ENCODE measurements around the gene BMERB1. TPM values are rescaled to one million over a fixed set of nuclear protein-coding genes. Genes with fewer than 3 reads are reported as not detected.
A peak's percentile ranks its signal among the peaks of the same experiment; 100 is the strongest.

The BMERB1 gene
- total RNA-seq, 1 experiment from 2014 or later, result 80.0 TPM

DNA sequence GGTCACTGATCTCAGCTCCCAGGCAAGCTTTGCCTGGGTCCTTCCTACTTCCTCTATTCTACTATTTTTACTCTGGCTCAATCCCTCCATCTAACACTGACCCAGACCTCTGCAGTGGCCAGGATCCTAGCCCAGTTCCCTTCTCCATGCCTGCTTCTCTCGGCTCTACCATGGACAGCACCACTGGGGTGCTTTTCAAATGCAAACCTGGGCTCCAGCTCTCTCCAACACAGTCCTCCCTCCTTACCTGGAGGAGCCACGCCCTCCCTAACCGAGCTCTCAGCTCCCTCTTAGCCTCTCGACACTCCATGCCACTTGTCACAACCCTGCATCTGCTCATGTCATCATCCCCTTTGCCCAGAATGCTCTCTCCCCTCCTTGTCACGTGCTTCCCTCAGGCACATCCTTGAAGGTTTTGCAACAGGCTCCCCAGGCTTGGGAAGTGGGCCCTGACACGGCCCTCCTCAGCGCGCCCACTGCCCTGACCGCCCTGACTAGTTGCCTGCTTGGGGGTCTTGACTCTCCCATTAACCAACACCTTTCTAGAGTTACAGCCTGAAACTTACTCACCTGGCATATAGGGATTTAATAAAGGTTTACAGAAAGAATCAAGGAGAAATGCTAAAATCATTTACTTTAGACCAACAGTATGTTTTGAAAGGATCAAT lies 167.0 kb downstream of the BMERB1 start:
- Histone ChIP-seq H3K27ac (ENCODE audit: low read length) (no peak overlapping the region), H3K4me3 (ENCODE audit: low read depth in 2 of 2, low read length in 2 of 2) (no peak overlapping the region), H3K36me3 (ENCODE audit: control insufficient read depth, insufficient read depth, low read length) (peaks cover 5% of the 10 kb centered on the region; the same call in 1 of the 2 replicates), H3K4me1 (ENCODE audit: control insufficient read depth, insufficient read depth, low read length) (peaks cover 10% of the 10 kb centered on the region; the same call in 1 of the 2 replicates), H3K9me3 (ENCODE audit: control insufficient read depth, insufficient read depth, low read depth, low read length) (no peaks in the 10 kb centered on the region), H3K27me3 (ENCODE audit: control insufficient read depth, insufficient read depth, low read length) (no peaks in the 10 kb centered on the region)
- POLR2A ChIA-PET, result no interaction called here
- TF ChIP-seq CTCF (IDR thresholded peaks at IDR 0.05), result no peak
- TF ChIP-seq SIN3A (IDR thresholded peaks at IDR 0.05; ENCODE audit: borderline replicate concordance, insufficient read depth, low read depth, low read length), result no peak
- TF ChIP-seq TCF7L2 (IDR thresholded peaks at IDR 0.05; ENCODE audit: low read depth, low read length), result no peak
- TF ChIP-seq REST (IDR thresholded peaks at IDR 0.05; ENCODE audit: insufficient read depth in 1 of 2, low read depth in 2 of 2, low read length in 1 of 2), result peak; percentile 88 to 91
- TF ChIP-seq POLR2AphosphoS5 (IDR thresholded peaks at IDR 0.05; ENCODE audit: low read depth, low read length), result no peak
- DNase-seq (ENCODE audit: low read depth, low spot score), result no peak
- no TSS peak for BruUV-seq (replicated peaks)
- intact Hi-C loops (cut with micrococcal nuclease; ENCODE audit: unreplicated experiment), result no loop called here
- ATAC-seq, result no peak
- in situ Hi-C loops (cut with HindIII; ENCODE audit: low pct_unique_long_range_greater_than_20kb, low sequenced_read_pairs), result no loop called here
- CTCF ChIA-PET, result no interaction called here

DNA sequence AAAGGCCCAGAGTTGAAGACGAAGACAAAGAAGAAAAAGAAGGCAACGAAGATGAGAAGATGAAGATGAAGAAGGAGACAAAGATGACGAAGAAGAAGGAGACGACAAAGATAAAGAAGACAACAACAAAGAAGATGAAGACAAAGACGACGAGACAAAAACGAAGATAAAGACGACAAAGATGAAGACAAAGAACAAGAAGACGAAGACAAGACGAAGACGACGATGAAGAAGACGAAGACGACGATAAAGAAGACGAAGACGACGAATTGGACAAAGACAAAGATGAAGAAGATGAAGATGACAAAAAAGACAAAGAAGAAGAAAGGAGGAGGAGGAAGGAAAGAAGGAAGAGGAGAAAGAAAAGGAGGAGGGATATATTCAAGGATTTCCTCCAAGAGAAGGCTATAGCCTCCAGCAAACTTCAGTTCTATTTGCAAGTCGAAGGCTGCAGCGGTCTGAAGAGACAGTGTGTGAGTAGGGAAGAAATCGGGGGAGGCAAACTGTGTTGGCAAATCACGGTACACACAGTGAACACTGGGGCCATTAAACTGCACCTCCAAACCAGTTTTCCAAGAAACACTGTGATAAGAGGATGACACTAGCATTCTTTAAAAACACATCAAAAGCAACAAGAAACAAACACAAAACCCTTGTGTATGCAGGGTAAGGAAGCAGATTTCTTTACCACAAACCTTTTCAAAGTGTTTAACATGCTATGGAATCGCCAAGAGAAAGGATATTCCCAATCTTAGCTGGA lies 168.1 kb downstream of the BMERB1 start:
- POLR2A ChIA-PET, result interaction anchor here (0.6 kb wide), 1 partner anchor 53 kb away, joined by 3 read pairs; no protein-coding TSS in a partner anchor
- Histone ChIP-seq H3K27me3 (ENCODE audit: control insufficient read depth, insufficient read depth, low read length) (no peaks in the 10 kb centered on the region), H3K27ac (ENCODE audit: low read length) (no peak overlapping the region), H3K36me3 (ENCODE audit: control insufficient read depth, insufficient read depth, low read length) (peaks cover 5% of the 10 kb centered on the region; the same call in 1 of the 2 replicates), H3K4me1 (ENCODE audit: control insufficient read depth, insufficient read depth, low read length) (peaks cover 10% of the 10 kb centered on the region; the same call in 1 of the 2 replicates), H3K4me3 (ENCODE audit: low read depth in 2 of 2, low read length in 2 of 2) (no peak overlapping the region), H3K9me3 (ENCODE audit: control insufficient read depth, insufficient read depth, low read depth, low read length) (no peaks in the 10 kb centered on the region)
- BruUV-seq (replicated peaks), result no TSS peak
- intact Hi-C loops (cut with micrococcal nuclease; ENCODE audit: unreplicated experiment), result no loop called here
- TF ChIP-seq CTCF (IDR thresholded peaks at IDR 0.05) (no peak), SIN3A (IDR thresholded peaks at IDR 0.05; ENCODE audit: borderline replicate concordance, insufficient read depth, low read depth, low read length) (no peak), POLR2AphosphoS5 (IDR thresholded peaks at IDR 0.05; ENCODE audit: low read depth, low read length) (no peak), REST (IDR thresholded peaks at IDR 0.05; ENCODE audit: insufficient read depth in 1 of 2, low read depth in 2 of 2, low read length in 1 of 2) (no peak), TCF7L2 (IDR thresholded peaks at IDR 0.05; ENCODE audit: low read depth, low read length) (no peak)
- CTCF ChIA-PET, result no interaction called here
- ATAC-seq (no peak), DNase-seq (ENCODE audit: low read depth, low spot score) (no peak)
- in situ Hi-C loops (cut with HindIII; ENCODE audit: low pct_unique_long_range_greater_than_20kb, low sequenced_read_pairs), result no loop called here
